ENCODE data around the gene FAM118B. TPM values are rescaled to one million over a fixed set of nuclear protein-coding genes. Genes with fewer than 3 reads are reported as not detected.

FAM118B gene
- total RNA-seq, 1 experiment from 2014 or later: 40.0 TPM

DNA sequence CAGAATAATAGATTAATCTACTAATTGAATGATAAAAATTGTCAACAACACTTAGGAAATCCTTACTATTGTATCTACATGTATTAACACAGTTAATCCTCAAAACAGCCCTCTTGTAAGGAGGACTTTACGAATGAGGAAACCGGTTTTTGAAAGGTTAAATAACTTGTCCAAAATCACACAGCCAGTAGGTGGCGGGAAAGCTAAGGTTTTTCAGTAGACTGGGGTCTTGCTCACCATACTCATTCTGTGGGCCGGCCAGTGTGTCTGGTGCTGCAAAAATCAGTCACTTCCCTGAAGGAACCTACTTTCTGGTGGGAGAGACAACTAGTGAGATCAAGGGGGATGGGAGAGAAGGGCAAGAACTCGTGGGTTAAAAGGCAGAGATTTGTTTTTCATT, 96.1 kb downstream of the FAM118B start:
- Mint-ChIP-seq H3K27me3 (ENCODE audit: low read depth) (no peaks in the 10 kb centered on the region), H3K4me3 (no peak overlapping the region), H3K4me1 (peaks cover 10 to 18% of the 10 kb centered on the region in 2 experiments), H3K27ac (peak overlapping the region in 1 of 3 experiments; percentile 88; a peak in 1 of 7 replicates), H3K36me3 (ENCODE audit: insufficient read depth in 1 of 3, low read depth in 3 of 3) (peaks cover 14 to 39% (median 36%) of the 10 kb centered on the region in 3 experiments; a peak in 6 of 7 replicates), H3K9me3 (no peaks in the 10 kb centered on the region)
- no peak overlapping the region for H3K4me2 ChIP-seq (ENCODE audit: insufficient read depth, insufficient read length, low read length)
- H3K9ac ChIP-seq (ENCODE audit: extremely low read depth, insufficient read length, low read length): no peak overlapping the region
- no peak overlapping the region for H4K8ac ChIP-seq (replicated peaks; ENCODE audit: insufficient read length, low read depth, low read length)
- no peak overlapping the region for H4K5ac ChIP-seq (ENCODE audit: insufficient read length, low read depth, low read length)
- no CpG with 5 or more reads among the region's 5 CpGs for WGBS (ENCODE audit: extremely low coverage, insufficient read length, low lambda C conversion rate)
- no peaks in the 10 kb centered on the region for H3K79me1 ChIP-seq (ENCODE audit: insufficient read depth, low read depth, low read length, poor library complexity, severe bottlenecking)
- H2BK15ac ChIP-seq (ENCODE audit: low read depth, low read length): no peak overlapping the region
- H3K79me2 ChIP-seq (ENCODE audit: insufficient read depth, low read length): no peaks in the 10 kb centered on the region
- TF ChIP-seq, protein P1, sequence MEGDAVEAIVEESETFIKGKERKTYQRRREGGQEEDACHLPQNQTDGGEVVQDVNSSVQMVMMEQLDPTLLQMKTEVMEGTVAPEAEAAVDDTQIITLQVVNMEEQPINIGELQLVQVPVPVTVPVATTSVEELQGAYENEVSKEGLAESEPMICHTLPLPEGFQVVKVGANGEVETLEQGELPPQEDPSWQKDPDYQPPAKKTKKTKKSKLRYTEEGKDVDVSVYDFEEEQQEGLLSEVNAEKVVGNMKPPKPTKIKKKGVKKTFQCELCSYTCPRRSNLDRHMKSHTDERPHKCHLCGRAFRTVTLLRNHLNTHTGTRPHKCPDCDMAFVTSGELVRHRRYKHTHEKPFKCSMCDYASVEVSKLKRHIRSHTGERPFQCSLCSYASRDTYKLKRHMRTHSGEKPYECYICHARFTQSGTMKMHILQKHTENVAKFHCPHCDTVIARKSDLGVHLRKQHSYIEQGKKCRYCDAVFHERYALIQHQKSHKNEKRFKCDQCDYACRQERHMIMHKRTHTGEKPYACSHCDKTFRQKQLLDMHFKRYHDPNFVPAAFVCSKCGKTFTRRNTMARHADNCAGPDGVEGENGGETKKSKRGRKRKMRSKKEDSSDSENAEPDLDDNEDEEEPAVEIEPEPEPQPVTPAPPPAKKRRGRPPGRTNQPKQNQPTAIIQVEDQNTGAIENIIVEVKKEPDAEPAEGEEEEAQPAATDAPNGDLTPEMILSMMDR (conservative IDR thresholded peaks at IDR 0.05): peak; percentile 67
- no peaks in the 10 kb centered on the region for H4K20me1 ChIP-seq (ENCODE audit: control insufficient read depth, insufficient read depth, insufficient read length)
- no peak overlapping the region for H2AFZ ChIP-seq (ENCODE audit: low read length)
- peak; percentile 52 for DNase-seq
- H3K23ac ChIP-seq (ENCODE audit: insufficient read length, low read depth, low read length): no peak overlapping the region
- H2BK20ac ChIP-seq (ENCODE audit: low read depth, low read length, poor library complexity, severe bottlenecking): no peak overlapping the region
- H3K23me2 ChIP-seq (ENCODE audit: insufficient read length, low read depth, low read length, poor library complexity, severe bottlenecking): peaks cover 7% of the 10 kb centered on the region
- H3K27ac ChIP-seq (ENCODE audit: insufficient read length, low read depth, low read length): no peak overlapping the region
- no peak overlapping the region for H3K4ac ChIP-seq (ENCODE audit: low read depth, low read length)
- H3K27me3 ChIP-seq (ENCODE audit: insufficient read depth, low read length): no peaks in the 10 kb centered on the region
- no peak overlapping the region for H3K14ac ChIP-seq (ENCODE audit: insufficient read depth, low read length)
- no peak overlapping the region for H2BK120ac ChIP-seq (ENCODE audit: low read depth, low read length, poor library complexity, severe bottlenecking)
- no peak overlapping the region for H3K18ac ChIP-seq (ENCODE audit: insufficient read length, low read depth, low read length)
- H2BK5ac ChIP-seq (ENCODE audit: insufficient read length, low read length): no peak overlapping the region
- no peak overlapping the region for H4K91ac ChIP-seq (ENCODE audit: insufficient read length, low read depth, low read length)
- H3K9me3 ChIP-seq (ENCODE audit: control insufficient read depth, low read depth, low read length): no peaks in the 10 kb centered on the region
- no peak overlapping the region for H2AK5ac ChIP-seq (ENCODE audit: insufficient read length, low read length)
- H3K4me1 ChIP-seq (ENCODE audit: insufficient read depth, low read length): peaks cover 3% of the 10 kb centered on the region; the same call in 1 of the 2 replicates
- H2BK12ac ChIP-seq (ENCODE audit: insufficient read length, low read depth, low read length): no peak overlapping the region
- H3T11ph ChIP-seq (ENCODE audit: low read length): no peak overlapping the region
- H3K56ac ChIP-seq (ENCODE audit: insufficient read length, low read depth, low read length): no peak overlapping the region
